Skeletal muscle tissue (tissue), 4 donors: ENCODE data around the gene ARHGEF7. TPM values are rescaled to one million over a fixed set of nuclear protein-coding genes. Genes with fewer than 3 reads are reported as not detected.

Experiments used
- H3K27ac ChIP-seq: one replicate; pipeline ENCODE4 v1.7.0; 2013; ENCODE audit warnings: mild to moderate bottlenecking, low read depth, low read length, inconsistent platforms
- H3K27me3 ChIP-seq, 3 donors: one replicate each; pipeline ENCODE4 v1.7.0; 2013; ENCODE audit warnings: low read length in 3 of 3; ENCODE audit not compliant: control insufficient read depth in 3 of 3, insufficient read depth in 3 of 3
- H3K36me3 ChIP-seq, 3 donors: one replicate each; pipeline ENCODE4 v1.7.0; 2013; ENCODE audit warnings: low read length in 3 of 3; ENCODE audit not compliant: control insufficient read depth in 3 of 3, insufficient read depth in 3 of 3
- H3K4me1 ChIP-seq, 3 donors: one replicate each; pipeline ENCODE4 v1.7.0; 2013; ENCODE audit warnings: low read length in 3 of 3, mild to moderate bottlenecking in 3 of 3; ENCODE audit not compliant: control insufficient read depth in 3 of 3, insufficient read depth in 3 of 3
- H3K4me3 ChIP-seq, 3 donors: one replicate each; pipeline ENCODE4 v1.7.0; 2013; ENCODE audit warnings: low read length in 3 of 3
- H3K9ac ChIP-seq, 3 donors: one replicate each; pipeline ENCODE4 v1.7.0; 2013; ENCODE audit warnings: low read length in 3 of 3, mild to moderate bottlenecking in 3 of 3, moderate library complexity in 2 of 3, low read depth in 1 of 3
- H3K9me3 ChIP-seq, 3 donors: one replicate each; pipeline ENCODE4 v1.7.0; 2013; ENCODE audit warnings: low read length in 3 of 3; ENCODE audit not compliant: control insufficient read depth in 3 of 3
- total RNA-seq: library from RNA; depleted of rRNA; stranded (reverse); fragments of >200 nt; gene quantifications from one replicate; pipeline ENCODE4 v1.2.3, GENCODE V29; 2014
- donor health status: Osteomylitis.

ARHGEF7 gene
- total RNA-seq, 1 donor from 2014 or later: 99.7 TPM

DNA sequence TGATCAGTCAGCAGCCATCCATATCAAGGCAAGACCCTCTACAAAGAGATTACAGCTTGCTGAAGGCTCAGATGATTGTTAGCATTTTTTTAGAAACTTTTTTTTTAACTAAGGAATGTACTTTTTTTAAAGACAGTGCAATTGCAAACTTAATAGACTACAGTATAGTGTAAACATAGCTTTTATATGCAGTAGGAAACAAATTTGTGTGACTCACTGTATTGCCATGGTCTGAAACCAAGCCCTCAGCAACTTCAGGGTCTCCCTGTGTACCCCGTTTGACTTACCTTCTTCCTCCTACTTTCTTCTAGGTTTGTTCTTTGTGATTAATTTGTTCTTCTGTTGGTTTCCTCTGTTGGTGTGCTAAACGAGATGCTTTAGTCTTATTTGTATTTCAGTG lies 112.3 kb downstream of the ARHGEF7 start:
- Histone ChIP-seq H3K27me3 (no peaks in the 10 kb centered on the region), H3K4me1 (peaks cover 25 to 42% (median 35%) of the 10 kb centered on the region in 3 donors), H3K9ac (no peak overlapping the region), H3K4me3 (no peak overlapping the region), H3K9me3 (no peaks in the 10 kb centered on the region), H3K27ac (no peak overlapping the region), H3K36me3 (peaks cover 0 to 3% (median 2%) of the 10 kb centered on the region in 3 donors)

DNA sequence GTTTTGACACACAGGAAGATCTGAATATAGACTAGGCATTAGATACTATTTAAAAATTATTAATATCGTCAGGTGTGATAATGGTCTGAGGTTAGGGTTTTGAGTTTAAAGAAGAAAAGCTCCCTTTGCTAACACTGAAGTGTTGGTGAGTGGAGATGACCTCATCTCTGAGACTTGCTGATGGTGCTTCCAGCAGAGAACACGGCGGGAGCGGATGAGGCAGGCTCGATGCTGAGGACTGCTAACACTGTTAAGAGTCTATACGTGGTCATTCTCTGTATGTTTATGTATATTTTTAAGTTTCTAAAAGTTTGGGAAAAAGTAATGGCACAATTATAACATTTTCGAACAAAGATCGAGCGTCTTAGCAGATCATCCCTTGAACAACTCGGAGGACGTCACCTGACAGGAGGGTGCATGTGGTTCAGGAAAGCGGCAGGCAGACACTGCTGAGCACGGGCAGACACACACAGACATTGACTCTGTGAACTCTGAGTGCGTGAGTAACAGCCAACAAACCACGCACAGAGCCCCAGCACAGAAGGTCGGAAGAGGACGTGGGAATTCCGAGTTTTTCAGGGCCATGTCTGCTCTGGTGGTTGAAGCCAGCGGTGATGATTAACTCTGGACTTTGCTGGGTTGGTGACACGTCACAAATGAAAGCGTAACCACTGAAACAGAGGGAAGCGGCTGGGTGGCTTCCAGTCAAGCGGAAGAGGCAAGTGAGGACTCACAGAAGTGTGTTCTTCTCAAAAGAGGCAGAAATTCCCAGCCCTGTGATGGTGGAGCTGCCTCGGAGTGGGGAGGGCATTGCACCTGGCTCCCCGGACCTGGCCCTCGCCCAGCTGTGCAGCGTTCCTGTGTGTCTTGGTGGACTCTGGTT lies 113.4 kb downstream of the ARHGEF7 start:
- Histone ChIP-seq H3K9me3 (no peaks in the 10 kb centered on the region), H3K27ac (peak overlapping the region; percentile 15), H3K27me3 (no peaks in the 10 kb centered on the region), H3K4me3 (peak overlapping the region in 1 of 3 donors; percentile 25), H3K36me3 (peaks cover 0 to 3% (median 2%) of the 10 kb centered on the region in 3 donors), H3K4me1 (peaks cover 25 to 50% (median 39%) of the 10 kb centered on the region in 3 donors), H3K9ac (no peak overlapping the region)

DNA sequence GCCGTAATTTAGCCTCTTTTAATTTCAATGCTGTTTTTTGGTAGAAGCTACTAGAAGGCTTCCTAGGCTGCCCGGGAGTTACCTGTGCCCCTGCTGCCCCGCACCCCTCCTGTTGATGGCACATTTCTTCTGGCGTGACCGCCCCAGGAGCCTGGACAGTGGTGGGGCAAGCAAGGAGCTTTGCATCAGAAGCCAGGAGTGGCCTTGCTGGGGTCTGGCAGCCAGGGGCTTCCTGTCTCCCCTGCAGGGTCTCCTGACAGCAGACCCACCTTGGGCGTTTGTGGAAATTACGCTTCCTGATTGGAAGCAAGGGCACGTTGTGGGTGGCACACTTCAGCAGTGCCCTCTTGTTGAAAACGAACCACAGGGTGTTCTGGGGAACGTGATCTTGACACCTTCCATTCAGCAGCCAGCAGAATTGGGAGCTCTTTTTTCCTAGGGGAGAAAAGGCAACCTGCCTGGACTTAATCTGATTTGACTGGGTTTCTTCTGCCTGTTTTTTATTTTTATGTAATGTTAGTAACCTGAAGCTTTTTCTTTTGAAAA lies 115.3 kb downstream of the ARHGEF7 start:
- Histone ChIP-seq H3K27me3 (no peaks in the 10 kb centered on the region), H3K36me3 (peaks cover 8 to 11% (median 8%) of the 10 kb centered on the region in 3 donors), H3K4me3 (no peak overlapping the region), H3K9ac (no peak overlapping the region), H3K27ac (no peak overlapping the region), H3K4me1 (peaks cover 23 to 40% (median 34%) of the 10 kb centered on the region in 3 donors), H3K9me3 (no peaks in the 10 kb centered on the region)

DNA sequence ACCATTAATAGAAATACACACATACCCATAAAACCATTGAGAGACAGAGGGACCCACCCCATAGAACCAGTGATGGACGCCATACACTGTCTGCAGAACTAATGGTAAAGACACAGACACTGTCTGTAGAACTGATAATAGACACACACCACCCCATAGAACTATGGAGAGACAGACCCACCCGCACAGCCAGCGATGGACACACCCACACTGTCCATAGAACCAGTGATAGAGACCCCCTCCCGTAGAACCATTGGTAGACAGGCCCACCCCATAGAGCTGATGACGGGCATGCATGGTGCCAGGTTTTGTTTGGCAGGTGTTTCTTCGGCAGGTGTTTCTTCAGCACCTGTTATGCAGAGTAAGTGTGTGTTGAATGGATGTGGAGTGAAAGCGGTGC lies 117.1 kb downstream of the ARHGEF7 start:
- no peak overlapping the region for H3K9ac ChIP-seq
- H3K27me3 ChIP-seq: no peaks in the 10 kb centered on the region
- peaks cover 6 to 11% (median 8%) of the 10 kb centered on the region in 3 donors for H3K36me3 ChIP-seq
- H3K4me1 ChIP-seq: peaks cover 23 to 38% (median 31%) of the 10 kb centered on the region in 3 donors
- H3K4me3 ChIP-seq: no peak overlapping the region
- no peaks in the 10 kb centered on the region for H3K9me3 ChIP-seq
- no peak overlapping the region for H3K27ac ChIP-seq

- H3K9me3 ChIP-seq: no peaks in the 10 kb centered on the region
- no peak overlapping the region for H3K4me3 ChIP-seq
- peaks cover 6 to 11% (median 8%) of the 10 kb centered on the region in 3 donors for H3K36me3 ChIP-seq
- no peaks in the 10 kb centered on the region for H3K27me3 ChIP-seq
- H3K9ac ChIP-seq: no peak overlapping the region
- H3K27ac ChIP-seq: no peak overlapping the region
- peaks cover 26 to 37% (median 32%) of the 10 kb centered on the region in 3 donors for H3K4me1 ChIP-seq
Measured at GRCh38 chr13:111233080-111233479, 118.0 kb downstream of the ARHGEF7 start.

DNA sequence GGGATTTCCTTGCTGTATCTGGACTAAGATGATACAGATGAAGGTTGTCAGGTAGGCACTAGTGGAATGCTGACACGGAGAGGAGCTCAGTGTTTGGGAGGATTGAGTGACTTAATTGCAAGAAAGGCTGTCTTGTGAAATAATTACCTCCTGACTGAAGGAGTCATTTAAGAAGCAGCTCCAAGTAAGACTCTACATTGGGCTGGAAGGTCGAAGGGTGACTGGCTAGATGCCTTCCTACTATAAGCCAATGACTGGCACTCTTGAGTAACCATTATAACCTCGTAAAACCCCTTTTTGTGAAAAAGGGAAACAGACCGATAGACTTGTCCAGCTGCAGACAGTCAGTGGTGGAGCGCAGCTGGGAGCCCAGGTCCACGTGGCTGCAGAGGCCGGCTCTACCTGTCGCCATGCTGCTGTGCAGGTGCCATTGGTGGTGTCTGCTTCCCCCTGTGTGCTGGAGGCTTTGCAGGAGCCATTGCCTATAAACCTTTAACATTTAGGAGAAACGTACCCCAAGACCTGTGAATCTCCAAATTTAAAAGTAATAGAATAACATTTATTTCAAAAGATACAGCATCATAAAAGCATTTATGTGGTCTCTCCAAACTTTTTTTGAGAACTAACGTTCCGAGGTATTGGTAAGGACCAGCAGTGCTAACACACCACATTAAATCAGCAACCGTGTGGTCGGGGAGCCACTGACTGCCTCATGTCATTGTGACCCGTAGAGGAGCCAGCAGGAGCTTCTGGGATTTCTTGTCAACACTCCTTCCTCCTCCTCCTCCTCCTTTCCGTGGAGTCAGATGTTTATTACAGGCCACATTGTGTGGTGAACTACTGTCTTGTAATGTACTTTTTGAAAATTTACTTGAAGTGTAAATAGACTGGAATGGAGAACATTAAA lies 124.9 kb downstream of the ARHGEF7 start:
- Histone ChIP-seq H3K4me3 (no peak overlapping the region), H3K9me3 (no peaks in the 10 kb centered on the region), H3K9ac (no peak overlapping the region), H3K27me3 (no peaks in the 10 kb centered on the region), H3K36me3 (peaks cover 8 to 12% (median 10%) of the 10 kb centered on the region in 3 donors), H3K27ac (no peak overlapping the region), H3K4me1 (peaks cover 6 to 17% (median 17%) of the 10 kb centered on the region in 3 donors)

DNA sequence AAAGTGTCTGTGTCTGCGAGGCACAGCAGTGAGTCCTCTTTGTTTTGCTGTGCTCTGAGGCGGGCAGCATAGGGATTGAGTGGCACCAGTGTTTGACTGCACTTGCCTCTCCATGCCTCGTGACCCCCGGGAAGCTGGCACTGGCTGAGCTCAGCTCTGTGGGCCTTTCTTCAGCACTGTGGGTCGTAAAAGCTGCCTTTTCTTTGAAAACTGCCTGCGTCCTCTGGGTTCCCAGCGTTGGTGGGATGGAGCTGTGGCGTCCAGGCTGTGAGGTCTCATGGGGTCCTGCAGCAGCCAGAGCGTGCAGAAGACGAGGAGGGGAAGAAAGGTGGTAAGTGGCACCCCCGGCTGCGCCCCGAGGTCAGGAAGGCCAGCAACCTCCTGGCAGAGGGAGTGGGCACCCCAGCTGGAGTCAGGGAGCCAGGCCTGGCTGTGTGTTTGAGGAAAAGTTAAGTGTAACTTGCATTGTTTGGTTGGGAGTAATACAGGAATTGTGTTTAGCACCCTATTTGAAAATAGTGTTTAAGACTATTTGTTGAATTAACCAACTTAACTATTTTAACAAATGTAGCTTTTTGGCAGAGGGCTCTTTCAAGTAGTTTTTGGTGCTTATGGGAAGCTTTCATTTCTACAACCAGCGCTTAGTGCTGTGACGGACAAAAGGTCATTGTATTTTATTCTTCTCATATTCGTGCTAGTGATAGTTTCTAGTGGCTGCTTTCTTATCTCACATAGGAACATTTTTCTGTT lies 126.1 kb downstream of the ARHGEF7 start:
- no peak overlapping the region for H3K4me3 ChIP-seq
- H3K9me3 ChIP-seq: no peaks in the 10 kb centered on the region
- H3K27me3 ChIP-seq: no peaks in the 10 kb centered on the region
- H3K27ac ChIP-seq: no peak overlapping the region
- H3K4me1 ChIP-seq: peaks cover 6 to 17% (median 17%) of the 10 kb centered on the region in 3 donors
- H3K36me3 ChIP-seq: peaks cover 14 to 19% (median 15%) of the 10 kb centered on the region in 3 donors
- H3K9ac ChIP-seq: no peak overlapping the region

DNA sequence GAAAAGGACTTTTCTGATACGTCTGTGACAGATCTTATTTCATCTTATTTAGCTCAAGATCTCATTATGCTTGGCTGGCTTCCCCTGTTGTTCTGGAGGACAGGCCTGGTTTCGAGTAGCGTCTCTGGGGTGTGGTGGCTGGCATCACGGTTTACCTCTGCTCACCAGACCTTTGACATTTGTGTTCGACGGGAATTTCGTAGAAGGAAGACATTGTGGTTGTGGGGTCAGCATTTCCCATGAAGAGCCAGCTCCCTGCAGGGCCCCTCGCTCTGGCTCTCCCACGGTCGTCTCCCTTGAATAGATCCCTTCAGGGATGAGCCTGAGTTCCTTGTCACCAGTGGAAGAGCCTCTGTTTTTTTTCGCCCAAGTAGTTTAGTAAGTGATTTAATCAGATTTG lies 126.8 kb downstream of the ARHGEF7 start:
- no peaks in the 10 kb centered on the region for H3K9me3 ChIP-seq
- peaks cover 14 to 22% (median 15%) of the 10 kb centered on the region in 3 donors for H3K36me3 ChIP-seq
- no peak overlapping the region for H3K27ac ChIP-seq
- peaks cover 6 to 17% (median 17%) of the 10 kb centered on the region in 3 donors for H3K4me1 ChIP-seq
- no peak overlapping the region for H3K4me3 ChIP-seq
- H3K9ac ChIP-seq: no peak overlapping the region
- H3K27me3 ChIP-seq: no peaks in the 10 kb centered on the region

DNA sequence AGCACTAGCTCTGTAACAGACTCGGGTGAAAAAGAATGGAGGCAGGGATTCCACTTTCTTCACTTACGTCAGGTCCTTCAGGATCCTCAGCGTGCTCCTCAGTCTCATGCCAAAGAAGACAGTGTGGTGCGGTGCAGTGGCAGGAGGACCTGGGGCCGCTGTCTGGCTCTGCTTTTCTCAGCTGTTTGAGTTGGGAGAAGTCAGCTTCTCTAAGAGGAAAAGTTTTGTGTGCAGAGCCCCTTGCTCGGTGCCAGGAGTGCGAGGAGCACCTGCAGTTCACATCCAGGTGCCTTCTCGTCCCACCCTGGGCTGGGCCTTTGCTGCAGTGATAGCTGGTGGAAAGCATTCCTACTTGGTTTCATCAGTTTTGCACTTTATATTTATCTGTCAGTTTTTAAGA lies 127.5 kb downstream of the ARHGEF7 start:
- H3K27me3 ChIP-seq: no peaks in the 10 kb centered on the region
- peaks cover 9 to 23% (median 19%) of the 10 kb centered on the region in 3 donors for H3K4me1 ChIP-seq
- no peak overlapping the region for H3K27ac ChIP-seq
- no peaks in the 10 kb centered on the region for H3K9me3 ChIP-seq
- no peak overlapping the region for H3K4me3 ChIP-seq
- H3K9ac ChIP-seq: no peak overlapping the region
- H3K36me3 ChIP-seq: peaks cover 14 to 22% (median 15%) of the 10 kb centered on the region in 3 donors
